Measurements from ENCODE around the gene PDGFRB. TPM values are rescaled to one million over a fixed set of nuclear protein-coding genes. Genes with fewer than 3 reads are reported as not detected.
A peak's percentile ranks its signal among the peaks of the same experiment; 100 is the strongest.
"Not testable (repeated sequence)": the region's sequence is repeated elsewhere in the genome, so short reads cannot be mapped to it uniquely, and the experiment has no call there.

The PDGFRB gene
- polyA plus RNA-seq, 3 donors, result 118 to 167 (median 142) TPM

- DNase-seq (ENCODE audit: low read depth in 3 of 3, low spot score in 2 of 3), result no peak
Observed at GRCh38 chr5:150101023-150101422, 54.6 kb downstream of the PDGFRB start.

GRCh38 chr5:150097152-150097551 is 58.5 kb downstream of the PDGFRB start:
- DNase-seq (ENCODE audit: low read depth in 3 of 3, low spot score in 2 of 3), result no peak

GRCh38 chr5:150092159-150092787 is 63.4 kb downstream of the PDGFRB start:
- DNase-seq (ENCODE audit: low read depth in 3 of 3, low spot score in 2 of 3), result no peak

GRCh38 chr5:150085950-150086715 is 69.5 kb downstream of the PDGFRB start, which contains the start of gene CSF1R:
TSS of gene CSF1R (minus strand) at chr5:150086554. CDS start at chr5:150086427, 127 bp downstream.
- DNase-seq (ENCODE audit: low read depth in 3 of 3, low spot score in 2 of 3), result no peak

- no peak for DNase-seq (ENCODE audit: low read depth in 3 of 3, low spot score in 2 of 3)
Observed at GRCh38 chr5:150085191-150085912, 70.3 kb downstream of the PDGFRB start.

- not testable (repeated sequence) for DNase-seq (ENCODE audit: low read depth in 3 of 3, low spot score in 2 of 3)
Observed at GRCh38 chr5:150084754-150085153, 70.9 kb downstream of the PDGFRB start.

- DNase-seq (ENCODE audit: low read depth in 3 of 3, low spot score in 2 of 3), result no peak
Observed at GRCh38 chr5:150082889-150083288, 72.8 kb downstream of the PDGFRB start.

GRCh38 chr5:150082374-150082773 is 73.3 kb downstream of the PDGFRB start:
- no peak for DNase-seq (ENCODE audit: low read depth in 3 of 3, low spot score in 2 of 3)

- DNase-seq (ENCODE audit: low read depth in 3 of 3, low spot score in 2 of 3), result peak in 2 of 3 donors; percentile 10 to 24
Observed at GRCh38 chr5:150081541-150082283, 73.9 kb downstream of the PDGFRB start.

- no peak for DNase-seq (ENCODE audit: low read depth in 3 of 3, low spot score in 2 of 3)
Observed at GRCh38 chr5:150080696-150081435, 74.8 kb downstream of the PDGFRB start.

GRCh38 chr5:150079909-150080461 is 75.7 kb downstream of the PDGFRB start:
- no peak for DNase-seq (ENCODE audit: low read depth in 3 of 3, low spot score in 2 of 3)

GRCh38 chr5:150078802-150079689 is 76.6 kb downstream of the PDGFRB start:
- no peak for DNase-seq (ENCODE audit: low read depth in 3 of 3, low spot score in 2 of 3)

GRCh38 chr5:150077996-150078801 is 77.4 kb downstream of the PDGFRB start:
- DNase-seq (ENCODE audit: low read depth in 3 of 3, low spot score in 2 of 3), result no peak

GRCh38 chr5:150077060-150077459 is 78.6 kb downstream of the PDGFRB start:
- DNase-seq (ENCODE audit: low read depth in 3 of 3, low spot score in 2 of 3), result no peak

- DNase-seq (ENCODE audit: low read depth in 3 of 3, low spot score in 2 of 3), result no peak
Observed at GRCh38 chr5:150075806-150076205, 79.8 kb downstream of the PDGFRB start.

- no peak for DNase-seq (ENCODE audit: low read depth in 3 of 3, low spot score in 2 of 3)
Observed at GRCh38 chr5:150075233-150075632, 80.4 kb downstream of the PDGFRB start.

- no peak for DNase-seq (ENCODE audit: low read depth in 3 of 3, low spot score in 2 of 3)
Observed at GRCh38 chr5:150073677-150074076, 82.0 kb downstream of the PDGFRB start.

- no peak for DNase-seq (ENCODE audit: low read depth in 3 of 3, low spot score in 2 of 3)
Observed at GRCh38 chr5:150073086-150073625, 82.5 kb downstream of the PDGFRB start.
